Thyroid gland (tissue), 4 donors: Measurements from ENCODE around the gene PLEKHO2. TPM values are rescaled to one million over a fixed set of nuclear protein-coding genes. Genes with fewer than 3 reads are reported as not detected.
A peak's percentile ranks its signal among the peaks of the same experiment; 100 is the strongest.

ENCODE experiments used
- DNase-seq, 2 donors: peaks; one replicate each; pipeline ENCODE4 v3.0.0-alpha.2; 2019
- H3K27ac ChIP-seq, 3 donors: fragments of 200-600 bp; sonication (generic); 1 replicate in 2 of 3; 2 replicates in 1 of 3; pipeline ENCODE4 v1.5.1; 2016 to 2019; ENCODE audit warnings: mild to moderate bottlenecking in 1 of 3, moderate library complexity in 1 of 3
- H3K27me3 ChIP-seq: fragments of 200-600 bp; sonication (generic); one replicate; pipeline ENCODE4 v1.5.1; 2019
- H3K36me3 ChIP-seq, 2 donors: fragments of 200-600 bp; sonication (generic); one replicate each; pipeline ENCODE4 v1.5.1; 2016 to 2019
- H3K4me1 ChIP-seq, 2 donors: fragments of 200-600 bp; sonication (generic); one replicate each; pipeline ENCODE4 v1.5.1; 2017 to 2019
- H3K4me3 ChIP-seq, 3 donors: fragments of 200-600 bp; sonication (generic); replicated peaks in 1 of 3; 1 replicate in 2 of 3; 2 replicates in 1 of 3; pipeline ENCODE4 v1.5.1; 2016; ENCODE audit warnings: mild to moderate bottlenecking in 1 of 3
- H3K9me3 ChIP-seq: fragments of 200-600 bp; sonication (generic); one replicate; pipeline ENCODE4 v1.5.1; 2017
- POLR2A ChIP-seq, 2 donors: fragments of 450-650 bp; IDR thresholded peaks; one replicate each; pipeline ENCODE4 v1.6.1; 2017; ENCODE audit warnings: antibody characterized with exemption in 2 of 2, mild to moderate bottlenecking in 2 of 2, moderate library complexity in 1 of 2
- WGBS, 2 donors: methylation state at CpG; one replicate each; pipeline ENCODE4 v1.1.5; 2017; 5-methylcytosine and 5-hydroxymethylcytosine counted together
- intact Hi-C: fragments of 100-400 bp; cut with DNase I; formaldehyde crosslinking; loops from one replicate; pipeline ENCODE4 v1.15.1; 2023
- total RNA-seq, 4 donors: library from RNA; depleted of rRNA; stranded (reverse); fragments of >200 nt; gene quantifications; one replicate each; pipeline ENCODE4 v1.2.3, GENCODE V29; 2016
- TF ChIP-seq, protein P1 (sequence below), 6 experiments: fragments of 200-600 bp in 3 of 6; fragments of 450-650 bp in 3 of 6; sonication (generic) in 3 of 6; IDR thresholded peaks; one replicate each; pipeline ENCODE4 v1.5.1; 2016 to 2019; ENCODE audit warnings: antibody characterized with exemption in 6 of 6, mild to moderate bottlenecking in 2 of 6, inconsistent platforms in 1 of 6, moderate library complexity in 1 of 6

Gene PLEKHO2
- total RNA-seq, 4 donors from 2014 or later, result 31.3 to 53.6 (median 46.1) TPM

DNA sequence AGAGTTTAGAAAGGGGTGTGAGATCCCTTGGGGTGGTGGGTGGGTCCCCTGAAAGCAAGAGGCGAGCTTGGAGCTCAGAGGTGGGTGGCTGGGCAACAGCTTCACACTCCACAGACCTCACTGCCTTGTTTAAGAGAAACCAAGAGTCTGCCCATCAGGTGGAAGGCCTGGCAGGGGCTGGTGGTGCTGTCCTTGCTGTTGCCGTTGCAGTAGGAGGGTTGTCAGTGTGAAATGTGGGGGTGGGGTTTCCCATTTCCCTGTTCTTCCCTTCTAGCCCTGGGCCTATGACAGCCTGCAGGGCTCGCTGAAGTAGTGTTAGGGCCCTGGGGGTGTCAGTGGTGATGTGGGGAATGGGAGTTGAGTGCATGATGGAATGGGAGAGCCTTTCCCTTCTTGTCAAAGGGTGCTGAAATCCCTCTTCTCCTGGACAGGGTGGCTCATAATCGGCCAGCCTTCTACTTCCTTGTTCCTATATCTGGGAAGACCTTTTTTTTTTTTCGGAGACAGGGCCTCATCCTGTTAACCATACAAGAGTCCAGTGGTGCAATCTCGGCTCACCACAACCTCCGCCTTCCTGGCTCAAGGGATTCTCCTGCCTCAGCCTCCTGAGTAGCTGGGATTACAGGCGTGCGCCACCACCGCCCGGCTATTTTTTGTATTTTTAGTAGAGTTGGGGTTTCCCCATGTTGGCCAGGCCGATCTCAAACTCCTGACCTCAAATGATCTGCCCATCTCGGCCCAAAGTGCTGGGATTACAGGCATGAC, 4.3 kb downstream of the PLEKHO2 start:
- intact Hi-C loops, result loop anchor here (5.0 to 10.0 kb wide), 2 partner anchors 46 to 139 kb away; partner anchors contain the start of gene SPG21
- DNase-seq, result peak; percentile 46 to 55
- Histone ChIP-seq H3K4me3 (peak overlapping the region in 1 of 3 donors; percentile 18), H3K27ac (peak overlapping the region; percentile 81 to 95 (median 93)), H3K4me1 (peaks cover 77 to 80% of the 10 kb centered on the region in 2 donors), H3K27me3 (no peaks in the 10 kb centered on the region), H3K36me3 (peaks cover 7 to 20% of the 10 kb centered on the region in 2 donors), H3K9me3 (no peaks in the 10 kb centered on the region)
- 69 to 74% methylated on average over 13 of the region's 13 CpGs for WGBS, 2 donors
- TF ChIP-seq, protein P1, sequence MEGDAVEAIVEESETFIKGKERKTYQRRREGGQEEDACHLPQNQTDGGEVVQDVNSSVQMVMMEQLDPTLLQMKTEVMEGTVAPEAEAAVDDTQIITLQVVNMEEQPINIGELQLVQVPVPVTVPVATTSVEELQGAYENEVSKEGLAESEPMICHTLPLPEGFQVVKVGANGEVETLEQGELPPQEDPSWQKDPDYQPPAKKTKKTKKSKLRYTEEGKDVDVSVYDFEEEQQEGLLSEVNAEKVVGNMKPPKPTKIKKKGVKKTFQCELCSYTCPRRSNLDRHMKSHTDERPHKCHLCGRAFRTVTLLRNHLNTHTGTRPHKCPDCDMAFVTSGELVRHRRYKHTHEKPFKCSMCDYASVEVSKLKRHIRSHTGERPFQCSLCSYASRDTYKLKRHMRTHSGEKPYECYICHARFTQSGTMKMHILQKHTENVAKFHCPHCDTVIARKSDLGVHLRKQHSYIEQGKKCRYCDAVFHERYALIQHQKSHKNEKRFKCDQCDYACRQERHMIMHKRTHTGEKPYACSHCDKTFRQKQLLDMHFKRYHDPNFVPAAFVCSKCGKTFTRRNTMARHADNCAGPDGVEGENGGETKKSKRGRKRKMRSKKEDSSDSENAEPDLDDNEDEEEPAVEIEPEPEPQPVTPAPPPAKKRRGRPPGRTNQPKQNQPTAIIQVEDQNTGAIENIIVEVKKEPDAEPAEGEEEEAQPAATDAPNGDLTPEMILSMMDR (IDR thresholded peaks at IDR 0.05), result no peak
- TF ChIP-seq POLR2A (IDR thresholded peaks at IDR 0.05), result no peak

DNA sequence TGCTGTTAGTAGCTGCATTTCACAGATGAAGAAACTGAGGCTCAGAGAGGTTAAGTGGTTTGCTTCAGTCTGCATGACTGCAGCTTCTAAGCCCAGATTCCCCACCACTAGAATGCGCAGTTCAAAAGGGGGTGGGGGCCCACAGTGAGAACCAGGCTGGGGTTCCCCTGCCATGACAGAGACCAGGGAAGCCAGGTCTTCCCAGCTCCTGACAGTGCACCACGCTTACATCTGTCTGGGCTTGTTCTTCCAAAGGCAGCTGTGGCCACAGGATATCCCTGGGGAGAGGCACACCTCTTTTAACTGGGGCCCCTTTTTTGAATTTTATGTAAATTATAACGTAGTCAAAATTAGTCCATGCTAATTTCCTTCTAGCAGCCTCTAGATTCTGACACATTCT, 5.3 kb downstream of the PLEKHO2 start:
- intact Hi-C loops, result loop anchor here (5.0 to 10.0 kb wide), 2 partner anchors 45 to 138 kb away; partner anchors contain the start of gene SPG21
- Histone ChIP-seq H3K36me3 (peaks cover 7 to 20% of the 10 kb centered on the region in 2 donors), H3K9me3 (no peaks in the 10 kb centered on the region), H3K4me3 (no peak overlapping the region), H3K27me3 (no peaks in the 10 kb centered on the region), H3K27ac (peak overlapping the region; percentile 81 to 95 (median 93)), H3K4me1 (peaks cover 83 to 89% of the 10 kb centered on the region in 2 donors)
- DNase-seq, result peak in 1 of 2 donors; percentile 19
- WGBS, 2 donors, result 42 to 66% methylated on average over 3 of the region's 3 CpGs
- TF ChIP-seq, protein P1 (IDR thresholded peaks at IDR 0.05), result no peak
- TF ChIP-seq POLR2A (IDR thresholded peaks at IDR 0.05), result no peak

DNA sequence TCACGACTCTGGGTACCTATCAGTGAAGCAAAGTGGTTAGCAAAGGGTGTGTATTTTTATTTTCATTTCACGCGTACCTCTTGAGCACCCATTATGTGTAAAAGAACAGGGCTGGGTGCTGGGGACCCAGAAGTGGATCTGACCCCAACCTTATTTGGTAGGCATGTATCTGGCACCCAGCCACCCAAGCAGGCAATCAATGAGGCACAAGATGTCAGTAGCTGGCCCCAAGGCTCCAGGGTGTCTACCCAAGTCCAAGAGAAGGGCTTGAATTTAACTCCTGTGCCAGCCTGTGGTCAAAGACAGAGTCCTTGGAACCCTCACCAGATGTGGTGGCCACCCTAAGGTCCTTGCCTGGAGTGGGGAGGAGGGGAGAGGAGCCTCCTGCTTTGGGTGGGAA, 5.7 kb downstream of the PLEKHO2 start:
- intact Hi-C loops, result loop anchor here (5.0 to 10.0 kb wide), 2 partner anchors 45 to 137 kb away; partner anchors contain the start of gene SPG21
- Histone ChIP-seq H3K9me3 (no peaks in the 10 kb centered on the region), H3K4me3 (no peak overlapping the region), H3K27ac (peak overlapping the region; percentile 81 to 95 (median 93)), H3K27me3 (no peaks in the 10 kb centered on the region), H3K4me1 (peaks cover 83 to 94% of the 10 kb centered on the region in 2 donors), H3K36me3 (peaks cover 7 to 22% of the 10 kb centered on the region in 2 donors)
- peak in 1 of 2 donors; percentile 72 for TF ChIP-seq POLR2A (IDR thresholded peaks at IDR 0.05)
- TF ChIP-seq, protein P1 (IDR thresholded peaks at IDR 0.05), result no peak
- peak; percentile 91 to 94 for DNase-seq
- WGBS, 2 donors, result 25 to 31% methylated on average over 3 of the region's 3 CpGs

DNA sequence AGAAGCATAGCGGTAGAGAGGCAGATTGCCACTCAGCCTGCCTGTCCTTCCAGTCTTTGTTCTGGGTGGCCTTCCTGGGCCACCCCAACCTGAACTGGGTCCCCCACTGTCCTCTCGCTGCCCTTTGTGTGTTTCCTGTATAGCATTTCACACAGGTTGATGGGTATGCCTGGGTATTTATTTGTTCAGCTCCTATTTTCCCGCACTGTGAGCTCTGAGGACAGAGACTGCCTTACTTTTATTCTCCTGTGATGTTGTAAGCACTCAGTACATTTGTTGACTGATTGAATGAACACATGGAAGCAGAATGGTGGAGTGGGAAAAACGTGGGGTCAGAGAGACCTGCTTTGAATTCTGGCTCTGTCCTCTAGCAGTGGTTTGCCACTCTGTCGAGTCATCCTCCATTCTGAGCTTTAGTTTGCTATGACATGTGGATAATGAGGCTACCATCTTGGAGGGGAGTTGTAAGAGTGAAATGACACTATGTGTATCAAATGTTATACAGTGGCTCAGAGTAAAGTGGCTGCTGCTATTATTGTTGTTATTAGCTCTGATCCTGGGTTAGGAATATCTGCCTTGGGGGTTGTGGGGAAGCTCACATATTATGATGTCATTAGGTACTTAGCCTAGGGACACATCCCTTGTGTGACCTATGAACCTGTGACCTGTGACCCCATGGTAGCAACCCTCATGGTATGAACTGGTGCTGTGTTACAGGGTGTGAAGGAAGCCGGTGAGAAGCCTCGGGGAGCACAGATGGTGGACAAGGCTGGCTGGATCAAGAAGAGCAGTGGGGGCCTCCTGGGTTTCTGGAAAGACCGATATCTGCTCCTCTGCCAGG, 6.4 kb downstream of the PLEKHO2 start:
- H3K9me3 ChIP-seq, result no peaks in the 10 kb centered on the region
- H3K4me1 ChIP-seq, result peaks cover 85 to 100% of the 10 kb centered on the region in 2 donors
- peaks cover 7 to 26% of the 10 kb centered on the region in 2 donors for H3K36me3 ChIP-seq
- no peak overlapping the region for H3K4me3 ChIP-seq
- no peak for DNase-seq
- H3K27ac ChIP-seq, result peak overlapping the region; percentile 81 to 95 (median 93)
- intact Hi-C loops, result loop anchor here (5.0 to 10.0 kb wide), 2 partner anchors 44 to 137 kb away; partner anchors contain the start of gene SPG21
- WGBS, 2 donors, result 58 to 71% methylated on average over 7 to 8 of the region's 8 CpGs
- H3K27me3 ChIP-seq, result no peaks in the 10 kb centered on the region
- TF ChIP-seq, protein P1 (IDR thresholded peaks at IDR 0.05), result no peak
- no peak for TF ChIP-seq POLR2A (IDR thresholded peaks at IDR 0.05)
